Measurements from ENCODE around the gene LRRC10B. TPM values are rescaled to one million over a fixed set of nuclear protein-coding genes. Genes with fewer than 3 reads are reported as not detected.

The LRRC10B gene
- total RNA-seq, 2 donors from 2014 or later = 3.0 to 4.2 TPM

DNA sequence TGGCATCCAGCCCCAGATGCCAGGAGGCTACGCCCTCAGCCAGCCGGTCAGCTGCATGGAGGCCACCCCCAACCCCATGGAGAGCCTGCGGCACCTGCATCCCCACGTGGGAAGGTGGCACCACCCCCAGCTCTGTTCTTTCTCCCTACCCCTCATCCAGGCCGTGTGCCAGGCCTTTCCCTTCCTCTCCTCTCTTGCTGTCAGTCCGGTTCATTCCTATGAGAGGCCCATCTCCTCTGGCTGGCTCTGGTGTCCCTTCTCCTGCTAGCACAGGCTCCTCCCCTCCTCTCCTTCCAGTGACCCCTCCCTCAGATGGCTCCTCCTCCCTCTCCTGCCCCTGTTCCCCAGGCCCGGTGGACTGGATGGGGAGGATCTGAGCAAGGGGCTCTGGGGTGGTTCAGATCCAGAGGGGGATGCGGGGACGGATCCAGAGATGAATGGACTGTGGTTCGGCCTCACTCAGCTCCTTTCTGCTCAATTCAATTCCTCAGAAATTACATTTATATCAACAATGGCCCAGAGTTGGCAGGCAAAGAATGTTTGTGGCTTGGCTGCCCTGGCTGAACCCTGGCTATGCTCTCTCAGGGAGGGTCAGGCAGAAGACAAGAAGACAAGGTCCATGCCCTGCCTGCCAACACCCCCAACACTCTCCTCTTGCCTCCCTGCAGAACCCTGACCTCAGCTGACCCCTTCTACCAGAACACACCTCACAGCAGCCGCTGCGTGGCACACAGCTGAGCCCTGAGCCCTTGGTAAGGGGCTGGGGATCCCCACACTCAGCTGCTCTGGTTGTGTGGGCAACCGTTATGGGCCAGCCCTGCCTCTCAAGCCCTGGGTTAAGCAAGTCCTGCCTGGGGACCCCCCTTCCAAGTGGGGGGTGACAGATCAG is 18.5 kb upstream of the LRRC10B start:
- DNase-seq (ENCODE audit: low spot score) (no peak), ATAC-seq (ENCODE audit: insufficient number of reproducible peaks, low FRiP score, low read depth) (no peak)
- Histone ChIP-seq H3K27ac (no peak overlapping the region), H3K27me3 (replicated peaks; ENCODE audit: insufficient read depth) (no peaks in the 10 kb centered on the region), H3K4me1 (ENCODE audit: control insufficient read depth in 1 of 2, low read depth in 2 of 2) (peaks cover 5 to 25% of the 10 kb centered on the region in 2 donors), H3K9me3 (no peaks in the 10 kb centered on the region), H3K4me3 (no peak overlapping the region), H3K36me3 (no peaks in the 10 kb centered on the region)
- TF ChIP-seq, protein P1, sequence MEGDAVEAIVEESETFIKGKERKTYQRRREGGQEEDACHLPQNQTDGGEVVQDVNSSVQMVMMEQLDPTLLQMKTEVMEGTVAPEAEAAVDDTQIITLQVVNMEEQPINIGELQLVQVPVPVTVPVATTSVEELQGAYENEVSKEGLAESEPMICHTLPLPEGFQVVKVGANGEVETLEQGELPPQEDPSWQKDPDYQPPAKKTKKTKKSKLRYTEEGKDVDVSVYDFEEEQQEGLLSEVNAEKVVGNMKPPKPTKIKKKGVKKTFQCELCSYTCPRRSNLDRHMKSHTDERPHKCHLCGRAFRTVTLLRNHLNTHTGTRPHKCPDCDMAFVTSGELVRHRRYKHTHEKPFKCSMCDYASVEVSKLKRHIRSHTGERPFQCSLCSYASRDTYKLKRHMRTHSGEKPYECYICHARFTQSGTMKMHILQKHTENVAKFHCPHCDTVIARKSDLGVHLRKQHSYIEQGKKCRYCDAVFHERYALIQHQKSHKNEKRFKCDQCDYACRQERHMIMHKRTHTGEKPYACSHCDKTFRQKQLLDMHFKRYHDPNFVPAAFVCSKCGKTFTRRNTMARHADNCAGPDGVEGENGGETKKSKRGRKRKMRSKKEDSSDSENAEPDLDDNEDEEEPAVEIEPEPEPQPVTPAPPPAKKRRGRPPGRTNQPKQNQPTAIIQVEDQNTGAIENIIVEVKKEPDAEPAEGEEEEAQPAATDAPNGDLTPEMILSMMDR (IDR thresholded peaks at IDR 0.05) = no peak

DNA sequence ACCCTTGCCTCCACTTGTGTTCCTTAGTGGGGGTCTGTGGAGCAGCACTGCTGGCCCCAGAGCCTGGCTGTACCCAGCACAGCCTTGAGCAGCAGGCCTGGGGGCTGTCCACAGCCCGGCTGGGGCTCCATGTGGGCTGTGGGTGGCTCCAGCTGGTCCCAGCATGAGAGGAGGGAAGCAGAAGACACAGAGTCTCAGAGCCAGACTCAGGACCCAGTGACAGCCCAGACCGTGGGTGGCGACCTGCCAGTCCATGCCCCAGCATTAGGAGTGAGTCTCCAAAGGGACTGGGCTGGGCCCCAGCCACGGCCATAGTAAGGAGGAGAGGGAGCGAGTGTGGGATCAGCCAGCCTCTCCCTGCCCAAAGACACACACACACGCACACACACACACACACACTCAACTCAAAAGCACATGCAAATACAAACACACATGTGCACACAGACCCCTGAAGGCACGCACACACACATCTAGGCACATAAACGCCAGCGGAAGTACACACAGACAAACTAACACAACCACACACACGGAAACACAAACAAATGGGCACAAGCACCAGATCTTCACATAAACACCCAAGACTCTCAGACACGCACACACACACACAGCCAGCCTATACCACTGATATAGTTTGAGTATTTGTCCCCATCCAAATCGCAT is 16.7 kb upstream of the LRRC10B start:
- ATAC-seq (ENCODE audit: insufficient number of reproducible peaks, low FRiP score, low read depth) = no peak
- H3K4me1 ChIP-seq (ENCODE audit: control insufficient read depth in 1 of 2, low read depth in 2 of 2) = peaks cover 5 to 25% of the 10 kb centered on the region in 2 donors
- H3K27me3 ChIP-seq (replicated peaks; ENCODE audit: insufficient read depth) = no peaks in the 10 kb centered on the region
- TF ChIP-seq, protein P1 (IDR thresholded peaks at IDR 0.05) = no peak
- H3K9me3 ChIP-seq = no peaks in the 10 kb centered on the region
- no peak overlapping the region for H3K4me3 ChIP-seq
- DNase-seq (ENCODE audit: low spot score) = no peak
- H3K27ac ChIP-seq = no peak overlapping the region
- H3K36me3 ChIP-seq = no peaks in the 10 kb centered on the region

DNA sequence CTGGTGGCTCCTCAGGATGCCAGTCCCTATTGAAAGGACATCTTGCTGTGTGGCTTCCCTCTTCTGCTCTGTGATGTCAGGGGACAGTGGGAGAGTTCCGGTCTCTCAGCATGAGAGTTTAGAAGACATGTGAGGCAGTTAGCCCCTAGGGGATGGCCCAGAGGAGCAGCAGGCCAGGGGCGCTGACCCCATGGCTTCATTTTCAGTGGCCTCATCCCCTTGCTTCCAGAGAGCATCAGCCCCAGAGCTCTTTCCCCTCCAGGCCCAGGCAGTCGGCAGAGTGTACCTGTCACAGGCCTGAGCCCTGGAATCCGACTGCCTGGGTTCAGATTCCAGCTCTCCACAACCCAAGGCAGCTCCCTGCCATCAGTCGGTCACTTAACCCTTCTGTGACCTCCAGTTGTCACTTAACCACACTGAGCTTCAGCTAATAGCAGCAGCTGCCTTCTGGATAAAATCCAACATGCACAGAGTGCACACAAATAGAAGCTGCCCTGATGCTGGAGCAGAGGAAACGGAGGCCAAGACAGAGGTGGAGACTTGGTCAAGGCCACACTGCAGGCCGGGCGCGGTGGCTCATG is 14.1 kb upstream of the LRRC10B start:
- no peak overlapping the region for H3K27ac ChIP-seq
- no peaks in the 10 kb centered on the region for H3K9me3 ChIP-seq
- ATAC-seq (ENCODE audit: insufficient number of reproducible peaks, low FRiP score, low read depth) = no peak
- DNase-seq (ENCODE audit: low spot score) = no peak
- H3K27me3 ChIP-seq (replicated peaks; ENCODE audit: insufficient read depth) = no peaks in the 10 kb centered on the region
- TF ChIP-seq, protein P1 (IDR thresholded peaks at IDR 0.05) = no peak
- H3K36me3 ChIP-seq = no peaks in the 10 kb centered on the region
- H3K4me1 ChIP-seq (ENCODE audit: control insufficient read depth in 1 of 2, low read depth in 2 of 2) = peaks cover under 1 to 13% of the 10 kb centered on the region in 2 donors
- H3K4me3 ChIP-seq = no peak overlapping the region

DNA sequence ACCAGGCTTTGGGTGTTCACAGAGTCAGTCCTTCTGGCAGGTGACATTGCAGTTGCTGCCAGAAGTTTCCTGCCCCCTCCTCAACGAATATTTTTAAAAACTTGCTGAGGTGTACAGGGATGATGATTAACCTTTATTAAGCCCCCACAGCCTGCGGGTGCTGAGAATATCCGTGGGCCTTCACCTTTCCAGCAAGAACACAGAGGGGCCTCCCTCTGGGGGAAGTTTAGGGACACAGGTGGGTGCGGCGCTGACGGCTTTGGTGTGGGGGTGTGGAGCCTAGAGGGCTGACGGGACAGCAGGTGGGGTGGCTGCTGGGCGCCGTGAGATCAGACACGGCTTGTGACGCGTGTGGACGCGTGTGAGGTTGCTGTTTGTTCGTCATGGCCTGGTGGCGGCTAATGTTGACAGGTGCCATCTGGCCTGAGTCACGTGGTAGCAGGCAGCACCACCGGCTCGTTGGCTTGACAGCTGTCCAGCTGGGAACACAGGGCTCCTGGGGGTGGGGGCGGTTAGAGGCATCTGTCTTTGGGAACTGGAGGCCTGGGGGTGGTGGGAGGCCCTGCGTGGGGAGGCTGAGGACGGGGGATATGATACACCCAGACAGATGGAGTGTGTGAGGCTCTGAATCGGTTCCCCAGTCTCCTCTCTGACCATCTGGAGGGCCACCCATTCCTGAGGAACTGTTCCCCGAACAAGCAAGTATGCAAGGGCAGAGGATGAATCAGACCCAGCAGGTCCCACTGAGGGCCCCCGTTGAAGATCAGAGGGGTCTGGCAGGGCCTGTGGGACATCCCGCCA is 12.5 kb upstream of the LRRC10B start:
- no peaks in the 10 kb centered on the region for H3K27me3 ChIP-seq (replicated peaks; ENCODE audit: insufficient read depth)
- TF ChIP-seq, protein P1 (IDR thresholded peaks at IDR 0.05) = no peak
- H3K9me3 ChIP-seq = no peaks in the 10 kb centered on the region
- no peak overlapping the region for H3K27ac ChIP-seq
- no peaks in the 10 kb centered on the region for H3K36me3 ChIP-seq
- DNase-seq (ENCODE audit: low spot score) (no peak), ATAC-seq (ENCODE audit: insufficient number of reproducible peaks, low FRiP score, low read depth) (no peak)
- no peak overlapping the region for H3K4me3 ChIP-seq
- no peaks in the 10 kb centered on the region for H3K4me1 ChIP-seq (ENCODE audit: control insufficient read depth in 1 of 2, low read depth in 2 of 2)

Data from thoracic aorta (tissue), 2 donors.